C4-2B (cell line): ENCODE measurements around the gene SETD4.

Experiments
- H3K27ac ChIP-seq: fragments of 450-650 bp; 2 replicates; pipeline ENCODE4 v1.5.1; 2017
- ZFX ChIP-seq: fragments of 450-650 bp; IDR thresholded peaks from 2 replicates; pipeline ENCODE4 v1.6.1; 2017
- TF ChIP-seq, protein P1 (sequence below): fragments of 450-650 bp; conservative IDR thresholded peaks from 2 replicates; pipeline ENCODE4 v1.5.1; 2017; ENCODE audit warnings: mild to moderate bottlenecking

SETD4 gene

DNA sequence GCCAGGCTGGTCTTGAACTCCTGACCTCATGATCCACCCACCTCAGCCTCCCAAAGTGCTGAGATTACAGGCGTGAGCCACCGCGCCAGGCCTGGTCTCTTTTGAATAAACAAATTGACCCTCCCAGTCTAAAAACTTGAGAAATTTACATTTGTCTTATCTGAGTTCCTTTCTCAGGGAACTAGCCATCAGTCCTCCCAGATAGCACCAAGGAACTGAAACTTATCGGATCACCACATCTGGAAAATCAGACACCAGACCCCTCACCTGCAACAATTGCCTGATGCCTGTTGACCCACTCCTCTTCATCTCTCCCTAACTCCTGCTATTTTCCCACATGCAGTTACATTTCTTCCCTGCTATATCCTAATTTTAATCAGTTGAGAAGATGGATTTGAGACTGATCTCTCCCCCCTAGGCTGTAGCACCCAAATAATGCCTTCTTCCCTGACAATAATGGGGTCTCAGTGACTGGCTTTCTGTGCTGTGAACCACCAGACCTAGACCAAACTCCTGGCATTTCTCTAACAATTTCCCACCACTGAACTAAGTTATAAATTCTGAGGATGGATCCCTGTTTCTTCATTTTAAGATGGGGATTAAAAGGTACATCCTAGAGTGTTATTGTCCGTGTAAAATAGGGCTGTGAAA, 8.5 kb upstream of the SETD4 start:
- no peak for TF ChIP-seq ZFX
- TF ChIP-seq, protein P1, sequence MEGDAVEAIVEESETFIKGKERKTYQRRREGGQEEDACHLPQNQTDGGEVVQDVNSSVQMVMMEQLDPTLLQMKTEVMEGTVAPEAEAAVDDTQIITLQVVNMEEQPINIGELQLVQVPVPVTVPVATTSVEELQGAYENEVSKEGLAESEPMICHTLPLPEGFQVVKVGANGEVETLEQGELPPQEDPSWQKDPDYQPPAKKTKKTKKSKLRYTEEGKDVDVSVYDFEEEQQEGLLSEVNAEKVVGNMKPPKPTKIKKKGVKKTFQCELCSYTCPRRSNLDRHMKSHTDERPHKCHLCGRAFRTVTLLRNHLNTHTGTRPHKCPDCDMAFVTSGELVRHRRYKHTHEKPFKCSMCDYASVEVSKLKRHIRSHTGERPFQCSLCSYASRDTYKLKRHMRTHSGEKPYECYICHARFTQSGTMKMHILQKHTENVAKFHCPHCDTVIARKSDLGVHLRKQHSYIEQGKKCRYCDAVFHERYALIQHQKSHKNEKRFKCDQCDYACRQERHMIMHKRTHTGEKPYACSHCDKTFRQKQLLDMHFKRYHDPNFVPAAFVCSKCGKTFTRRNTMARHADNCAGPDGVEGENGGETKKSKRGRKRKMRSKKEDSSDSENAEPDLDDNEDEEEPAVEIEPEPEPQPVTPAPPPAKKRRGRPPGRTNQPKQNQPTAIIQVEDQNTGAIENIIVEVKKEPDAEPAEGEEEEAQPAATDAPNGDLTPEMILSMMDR = no peak
- peak overlapping the region; percentile 91; the same call in 1 of the 2 replicates for H3K27ac ChIP-seq

DNA sequence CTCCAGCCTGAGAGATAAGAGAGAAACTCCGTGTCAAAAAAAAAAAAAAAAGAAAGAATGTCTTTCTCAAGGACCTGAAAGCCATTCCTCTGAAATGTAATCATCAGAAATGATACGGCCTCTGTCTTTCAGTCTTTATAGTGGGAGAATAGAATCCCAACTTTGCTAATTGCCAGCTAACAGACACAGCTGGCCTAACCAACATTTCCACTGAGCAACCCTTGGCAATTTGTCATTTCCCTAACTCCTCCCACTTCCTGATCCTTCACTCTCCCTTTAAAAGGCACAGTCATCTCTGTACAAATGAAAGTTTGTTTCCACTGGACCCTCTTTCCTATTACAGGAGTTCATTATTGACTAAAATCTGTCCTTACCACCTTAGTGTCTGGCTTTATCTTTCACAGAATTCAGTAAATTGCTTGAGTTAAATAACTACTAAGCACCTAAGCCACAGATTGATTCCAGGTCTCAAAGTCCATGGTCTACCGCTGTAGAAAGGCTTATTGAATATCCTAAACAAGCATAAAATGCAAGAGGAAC, 5.2 kb upstream of the SETD4 start:
- H3K27ac ChIP-seq = no peak overlapping the region
- TF ChIP-seq, protein P1 = no peak
- TF ChIP-seq ZFX = no peak

DNA sequence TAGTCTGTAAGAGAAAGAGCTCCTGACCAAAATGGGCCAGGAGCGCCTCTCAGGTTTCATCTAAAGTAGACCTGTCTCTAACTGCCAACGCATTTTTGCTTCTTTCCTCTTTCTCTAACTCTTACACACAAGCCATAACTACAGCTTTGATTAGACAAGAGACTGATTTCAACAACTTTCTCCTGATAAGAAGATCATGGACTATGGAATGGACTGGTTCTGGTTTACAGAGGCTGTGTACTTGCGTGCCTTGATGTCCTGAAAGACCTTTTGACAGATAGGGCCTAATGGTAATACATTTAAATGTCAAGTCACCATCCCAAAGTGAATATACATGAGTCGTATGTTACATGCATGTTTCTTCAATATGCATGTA, 3.7 kb upstream of the SETD4 start:
- no peak for TF ChIP-seq ZFX
- TF ChIP-seq, protein P1 = no peak
- H3K27ac ChIP-seq = no peak overlapping the region

DNA sequence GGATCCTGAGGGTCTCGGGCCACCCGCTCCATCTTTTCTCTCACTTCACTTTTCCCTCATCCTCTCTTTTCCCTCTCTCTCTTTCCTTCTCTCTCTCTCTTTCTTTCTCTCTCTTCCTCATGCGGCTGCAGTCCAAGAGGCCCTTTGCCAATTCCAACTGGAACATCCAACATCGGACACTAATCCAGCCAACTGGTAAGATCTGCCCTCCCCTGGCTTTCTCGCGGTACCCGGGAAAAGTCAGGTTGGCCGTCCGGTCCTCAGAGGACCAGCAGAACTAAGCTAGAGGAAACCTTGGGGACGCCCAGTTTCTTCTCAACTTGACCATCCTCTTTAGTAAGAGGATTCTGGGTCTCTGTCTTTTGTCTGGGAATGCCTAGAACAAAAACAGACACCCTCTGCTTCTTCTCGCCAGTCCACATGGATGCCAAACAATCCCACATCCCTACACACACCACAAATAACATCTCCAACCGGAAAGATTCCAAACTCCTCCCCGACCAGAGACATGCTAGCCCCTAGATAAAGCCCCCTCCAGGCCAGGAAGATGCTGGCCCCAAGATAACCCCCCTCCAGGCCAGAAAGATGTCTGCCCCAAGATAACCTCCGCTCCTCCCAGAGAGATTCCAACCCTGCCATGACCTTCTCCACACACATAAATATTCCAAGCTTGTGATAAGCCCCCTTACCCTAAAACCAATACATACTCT, 3.2 kb upstream of the SETD4 start:
- no peak overlapping the region for H3K27ac ChIP-seq
- TF ChIP-seq, protein P1 = no peak
- no peak for TF ChIP-seq ZFX

DNA sequence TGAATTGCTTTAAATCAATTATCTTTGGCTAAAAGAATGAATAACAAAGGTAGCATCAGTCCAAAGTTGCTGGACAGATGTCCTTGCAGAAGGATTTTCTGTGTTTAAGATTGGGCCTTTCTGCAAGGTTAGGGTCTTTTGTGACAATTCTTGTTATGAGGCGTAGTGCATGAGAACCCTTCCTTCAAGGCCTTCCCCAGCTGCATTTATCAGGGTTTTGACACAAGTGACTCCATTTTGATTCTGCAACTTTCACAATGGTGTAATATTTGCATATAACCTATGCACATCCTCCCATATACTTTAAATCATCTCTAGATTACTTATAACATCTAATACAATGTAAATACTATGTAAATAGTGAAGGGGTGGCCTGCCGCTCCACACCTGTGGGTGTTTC, 1.1 kb upstream of the SETD4 start:
- no peak overlapping the region for H3K27ac ChIP-seq
- TF ChIP-seq ZFX = no peak
- TF ChIP-seq, protein P1 = no peak

DNA sequence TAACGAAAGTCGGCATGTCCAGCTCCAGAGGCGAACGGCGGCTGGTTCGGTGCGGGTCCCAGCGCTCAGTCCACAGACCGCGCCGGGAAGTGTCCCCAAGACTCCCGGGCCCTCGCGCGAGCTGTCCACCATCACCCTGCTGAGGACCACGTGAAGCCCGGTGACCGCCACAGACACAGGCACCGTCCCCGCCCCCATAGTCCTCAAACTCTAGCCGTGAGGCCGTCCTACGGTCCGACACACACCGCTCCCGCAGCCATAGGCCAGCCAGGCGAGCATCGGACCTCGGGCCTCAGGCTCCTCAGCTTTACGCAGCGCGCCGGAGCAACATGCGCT, 535 bp downstream of the SETD4 start:
- peak overlapping the region; percentile 82 for H3K27ac ChIP-seq
- TF ChIP-seq, protein P1 = no peak
- no peak; the same call in 1 of the 2 replicates for TF ChIP-seq ZFX

DNA sequence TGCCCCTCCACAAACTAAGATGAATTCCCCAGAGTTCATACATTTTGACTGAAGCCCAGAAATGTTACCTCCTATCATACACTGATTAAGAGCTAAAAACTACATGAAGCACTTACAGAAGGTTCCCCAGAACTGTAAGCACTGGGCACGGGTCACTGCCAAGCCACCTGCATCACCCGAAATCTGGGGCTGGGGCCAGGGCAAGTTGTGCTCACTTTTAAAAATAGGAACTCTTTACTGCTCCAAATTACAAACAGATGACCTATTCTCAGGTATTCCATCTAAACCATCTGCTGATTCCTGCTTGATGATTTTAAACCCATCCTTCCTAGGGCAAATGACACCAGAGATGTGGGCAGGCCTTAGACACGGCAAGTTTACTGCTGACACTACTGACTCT, 4.8 kb downstream of the SETD4 start:
- no peak for TF ChIP-seq ZFX
- TF ChIP-seq, protein P1 = no peak
- H3K27ac ChIP-seq = no peak overlapping the region
